ENCODE data around the gene KRTAP29-1. TPM values are rescaled to one million over a fixed set of nuclear protein-coding genes. Genes with fewer than 3 reads are reported as not detected.
"Not testable (repeated sequence)": the region's sequence is repeated elsewhere in the genome, so short reads cannot be mapped to it uniquely, and the experiment has no call there.

Gene KRTAP29-1, protein sequence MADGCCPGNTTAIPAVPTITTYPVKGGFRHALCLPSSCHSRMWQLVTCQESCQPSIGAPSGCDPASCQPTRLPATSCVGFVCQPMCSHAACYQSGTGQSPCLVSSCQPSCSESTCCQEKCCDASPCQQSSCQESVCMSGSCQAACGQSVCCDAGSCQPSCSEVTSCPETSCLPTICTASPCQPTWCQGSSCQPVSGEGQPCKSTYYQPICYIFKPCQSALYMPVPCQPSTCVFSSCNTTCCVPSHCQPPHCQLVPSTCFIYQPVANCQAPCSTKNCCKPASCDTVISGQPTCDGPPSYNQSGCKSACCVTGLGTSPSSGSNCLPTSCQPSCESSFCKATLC
- total RNA-seq: not detected

DNA sequence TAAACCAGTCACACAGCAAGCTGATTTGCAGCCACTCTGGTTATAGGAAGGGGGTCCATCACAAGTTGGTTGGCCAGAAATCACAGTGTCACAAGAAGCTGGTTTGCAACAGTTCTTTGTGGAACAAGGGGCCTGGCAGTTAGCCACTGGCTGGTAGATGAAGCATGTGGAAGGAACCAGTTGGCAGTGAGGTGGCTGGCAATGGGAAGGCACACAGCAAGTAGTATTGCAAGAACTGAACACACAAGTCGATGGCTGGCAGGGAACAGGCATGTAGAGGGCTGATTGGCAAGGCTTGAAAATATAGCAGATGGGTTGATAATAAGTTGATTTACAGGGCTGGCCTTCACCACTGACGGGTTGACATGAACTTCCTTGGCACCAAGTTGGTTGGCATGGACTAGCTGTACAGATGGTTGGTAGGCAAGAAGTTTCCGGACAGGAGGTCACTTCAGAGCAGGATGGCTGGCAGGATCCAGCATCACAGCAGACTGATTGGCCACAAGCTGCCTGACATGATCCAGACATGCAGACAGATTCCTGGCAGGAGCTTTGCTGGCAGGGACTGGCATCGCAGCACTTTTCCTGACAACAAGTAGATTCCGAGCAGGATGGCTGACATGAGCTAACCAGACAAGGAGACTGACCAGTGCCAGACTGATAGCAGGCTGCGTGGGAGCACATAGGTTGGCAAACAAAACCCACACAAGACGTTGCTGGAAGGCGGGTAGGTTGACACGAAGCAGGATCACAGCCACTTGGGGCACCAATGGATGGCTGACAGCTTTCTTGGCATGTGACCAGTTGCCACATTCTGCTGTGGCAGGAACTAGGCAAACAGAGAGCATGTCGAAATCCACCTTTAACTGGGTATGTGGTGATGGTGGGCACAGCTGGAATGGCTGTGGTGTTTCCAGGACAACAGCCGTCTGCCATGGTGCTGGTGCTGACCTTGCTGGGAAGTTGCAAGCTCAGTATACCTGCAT, at the start of gene KRTAP29-1:
KRTAP29-1 (minus strand) TSS at position 936 of the 986 bp plus-strand sequence; CDS start at position 936, 0 bp downstream.
- H3K4me1 ChIP-seq: no peaks in the 10 kb centered on the region
- TF ChIP-seq, protein P1, sequence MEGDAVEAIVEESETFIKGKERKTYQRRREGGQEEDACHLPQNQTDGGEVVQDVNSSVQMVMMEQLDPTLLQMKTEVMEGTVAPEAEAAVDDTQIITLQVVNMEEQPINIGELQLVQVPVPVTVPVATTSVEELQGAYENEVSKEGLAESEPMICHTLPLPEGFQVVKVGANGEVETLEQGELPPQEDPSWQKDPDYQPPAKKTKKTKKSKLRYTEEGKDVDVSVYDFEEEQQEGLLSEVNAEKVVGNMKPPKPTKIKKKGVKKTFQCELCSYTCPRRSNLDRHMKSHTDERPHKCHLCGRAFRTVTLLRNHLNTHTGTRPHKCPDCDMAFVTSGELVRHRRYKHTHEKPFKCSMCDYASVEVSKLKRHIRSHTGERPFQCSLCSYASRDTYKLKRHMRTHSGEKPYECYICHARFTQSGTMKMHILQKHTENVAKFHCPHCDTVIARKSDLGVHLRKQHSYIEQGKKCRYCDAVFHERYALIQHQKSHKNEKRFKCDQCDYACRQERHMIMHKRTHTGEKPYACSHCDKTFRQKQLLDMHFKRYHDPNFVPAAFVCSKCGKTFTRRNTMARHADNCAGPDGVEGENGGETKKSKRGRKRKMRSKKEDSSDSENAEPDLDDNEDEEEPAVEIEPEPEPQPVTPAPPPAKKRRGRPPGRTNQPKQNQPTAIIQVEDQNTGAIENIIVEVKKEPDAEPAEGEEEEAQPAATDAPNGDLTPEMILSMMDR (IDR thresholded peaks at IDR 0.05): no peak
- H3K9ac ChIP-seq (ENCODE audit: low read depth in 2 of 2, low read length in 2 of 2): no peak within 1 kb of the TSS
- H3K4me3 ChIP-seq: no peak within 1 kb of the TSS
- H3K27me3 ChIP-seq: no peaks in the 10 kb centered on the region
- no peaks in the 10 kb centered on the region for H3K36me3 ChIP-seq
- DNase-seq: no peak
- H3K9me3 ChIP-seq: no peaks in the 10 kb centered on the region
- intact Hi-C loops (cut with DNase I): no loop called here
- H3K27ac ChIP-seq: no peak within 1 kb of the TSS

GRCh38 chr17:41351177-41351576, 48.5 kb upstream of the KRTAP29-1 start:
- intact Hi-C loops (cut with DNase I): no loop called here
- no peak for DNase-seq
- no peak overlapping the region for H3K27ac ChIP-seq
- no peaks in the 10 kb centered on the region for H3K4me1 ChIP-seq
- H3K9ac ChIP-seq (ENCODE audit: low read depth in 2 of 2, low read length in 2 of 2): no peak overlapping the region
- H3K27me3 ChIP-seq: no peaks in the 10 kb centered on the region
- TF ChIP-seq, protein P1 (IDR thresholded peaks at IDR 0.05): no peak
- no peaks in the 10 kb centered on the region for H3K36me3 ChIP-seq
- H3K9me3 ChIP-seq: no peaks in the 10 kb centered on the region
- H3K4me3 ChIP-seq: no peak overlapping the region

DNA sequence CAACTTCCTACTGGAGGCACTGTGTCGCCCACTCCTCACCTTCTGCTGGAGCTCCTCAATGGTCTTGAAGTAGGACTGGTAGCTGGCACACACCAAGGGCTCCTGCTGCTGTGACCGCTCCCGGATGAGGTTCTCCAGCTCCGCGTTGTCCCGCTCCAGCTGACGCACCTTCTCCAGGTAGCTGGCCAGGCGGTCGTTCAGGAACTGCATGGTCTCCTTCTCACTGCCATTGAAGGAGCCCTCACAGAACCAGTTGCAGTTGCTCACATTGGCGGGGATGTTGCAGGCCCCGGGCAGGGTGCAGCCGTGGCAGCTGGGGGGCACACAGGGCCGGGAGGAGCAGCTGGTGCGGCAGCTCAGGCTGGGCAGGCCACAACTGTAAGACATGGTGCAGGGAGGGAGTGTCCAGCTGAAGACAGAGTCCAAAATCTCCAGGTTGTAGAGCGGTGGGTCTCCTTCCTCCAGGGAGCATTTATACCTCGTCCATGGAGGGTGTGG, 47.8 kb upstream of the KRTAP29-1 start, which contains the start of gene KRT33A:
KRT33A (minus strand) TSS at position 448 of the 498 bp plus-strand sequence; CDS start at position 387, 61 bp downstream.
- H3K36me3 ChIP-seq; H3K9me3 ChIP-seq; H3K9ac ChIP-seq (ENCODE audit: low read depth in 2 of 2, low read length in 2 of 2); H3K27ac ChIP-seq; intact Hi-C loops (cut with DNase I); H3K4me1 ChIP-seq; H3K4me3 ChIP-seq; DNase-seq; H3K27me3 ChIP-seq: not testable (repeated sequence)

- Histone ChIP-seq H3K27me3 (no peaks in the 10 kb centered on the region), H3K27ac (no peak overlapping the region), H3K36me3 (no peaks in the 10 kb centered on the region), H3K4me3 (no peak overlapping the region), H3K4me1 (no peaks in the 10 kb centered on the region), H3K9ac (ENCODE audit: low read depth in 2 of 2, low read length in 2 of 2) (no peak overlapping the region), H3K9me3 (no peaks in the 10 kb centered on the region)
- TF ChIP-seq, protein P1 (IDR thresholded peaks at IDR 0.05): no peak
- DNase-seq: no peak
- intact Hi-C loops (cut with DNase I): no loop called here
Observed at GRCh38 chr17:41347869-41348760, 45.5 kb upstream of the KRTAP29-1 start.

DNA sequence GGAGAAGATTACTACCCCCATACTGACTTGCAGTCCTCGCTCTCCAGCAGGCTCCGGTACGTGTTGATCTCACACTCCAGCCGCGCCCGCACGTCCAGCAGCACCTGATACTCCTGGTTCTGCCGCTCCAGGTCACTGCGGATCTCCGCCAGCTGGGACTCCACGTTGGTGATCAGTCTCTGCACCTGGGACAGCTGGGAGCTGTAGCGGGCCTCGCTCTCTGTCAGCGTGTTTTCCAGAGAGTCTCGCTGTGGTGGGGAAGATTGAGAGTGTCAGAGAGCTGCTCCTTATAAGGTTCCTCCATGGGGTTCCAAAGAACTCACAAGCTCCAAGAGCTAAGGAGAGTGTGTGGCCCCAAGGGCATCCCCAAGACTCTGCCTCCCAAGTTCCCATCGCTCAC, 43.8 kb upstream of the KRTAP29-1 start:
- intact Hi-C loops (cut with DNase I); H3K9ac ChIP-seq (ENCODE audit: low read depth in 2 of 2, low read length in 2 of 2); H3K4me1 ChIP-seq; DNase-seq; H3K36me3 ChIP-seq; H3K9me3 ChIP-seq; H3K27ac ChIP-seq; H3K27me3 ChIP-seq; H3K4me3 ChIP-seq: not testable (repeated sequence)

Data from colonic mucosa (tissue), 4 donors.